ENCODE measurements around the gene ST7. TPM values are rescaled to one million over a fixed set of nuclear protein-coding genes. Genes with fewer than 3 reads are reported as not detected.
"Not testable (repeated sequence)": the region's sequence is repeated elsewhere in the genome, so short reads cannot be mapped to it uniquely, and the experiment has no call there.

Gene ST7
- total RNA-seq, 1 donor from 2014 or later: 19.7 TPM

GRCh38 chr7:117030346-117030745 lies 77.0 kb downstream of the ST7 start:
- DNase-seq (ENCODE audit: low spot score): not testable (repeated sequence)

- not testable (repeated sequence) for DNase-seq (ENCODE audit: low spot score)
Observed at GRCh38 chr7:117030793-117031192, 77.5 kb downstream of the ST7 start.

- no peak for DNase-seq (ENCODE audit: low spot score)
Observed at GRCh38 chr7:117032810-117033209, 79.5 kb downstream of the ST7 start.

- DNase-seq (ENCODE audit: low spot score): no peak
Observed at GRCh38 chr7:117034851-117035464, 81.7 kb downstream of the ST7 start.

- no peak for DNase-seq (ENCODE audit: low spot score)
Observed at GRCh38 chr7:117035465-117035862, 82.2 kb downstream of the ST7 start.

- DNase-seq (ENCODE audit: low spot score): no peak
Observed at GRCh38 chr7:117036053-117036669, 82.9 kb downstream of the ST7 start.

GRCh38 chr7:117036836-117037235 lies 83.5 kb downstream of the ST7 start:
- DNase-seq (ENCODE audit: low spot score): no peak

GRCh38 chr7:117038408-117038807 lies 85.1 kb downstream of the ST7 start:
- no peak for DNase-seq (ENCODE audit: low spot score)

- DNase-seq (ENCODE audit: low spot score): no peak
Observed at GRCh38 chr7:117041007-117041406, 87.7 kb downstream of the ST7 start.

GRCh38 chr7:117041822-117042221 lies 88.5 kb downstream of the ST7 start:
- DNase-seq (ENCODE audit: low spot score): no peak

- DNase-seq (ENCODE audit: low spot score): no peak
Observed at GRCh38 chr7:117043108-117043825, 90.0 kb downstream of the ST7 start.

- no peak for DNase-seq (ENCODE audit: low spot score)
Observed at GRCh38 chr7:117044664-117045063, 91.4 kb downstream of the ST7 start.

- no peak for DNase-seq (ENCODE audit: low spot score)
Observed at GRCh38 chr7:117045927-117046710, 92.8 kb downstream of the ST7 start.

GRCh38 chr7:117047496-117047895 lies 94.2 kb downstream of the ST7 start:
- no peak for DNase-seq (ENCODE audit: low spot score)

- no peak for DNase-seq (ENCODE audit: low spot score)
Observed at GRCh38 chr7:117048114-117048866, 95.0 kb downstream of the ST7 start.

GRCh38 chr7:117048882-117049281 lies 95.6 kb downstream of the ST7 start:
- no peak for DNase-seq (ENCODE audit: low spot score)

- no peak for DNase-seq (ENCODE audit: low spot score)
Observed at GRCh38 chr7:117051808-117052207, 98.5 kb downstream of the ST7 start.

- no peak for DNase-seq (ENCODE audit: low spot score)
Observed at GRCh38 chr7:117053432-117053831, 100.1 kb downstream of the ST7 start.

GRCh38 chr7:117061751-117062150 lies 108.5 kb downstream of the ST7 start:
- no peak for DNase-seq (ENCODE audit: low spot score)

- DNase-seq (ENCODE audit: low spot score): no peak
Observed at GRCh38 chr7:117062300-117062699, 109.0 kb downstream of the ST7 start.

GRCh38 chr7:117064688-117065087 lies 111.4 kb downstream of the ST7 start:
- DNase-seq (ENCODE audit: low spot score): no peak

Data from umbilical cord (tissue), 2 donors.